HL-60/S4 treated with retinoic acid at 250 ng/mL for 4 days and 3 days (cell line): ENCODE data around the gene ACADL.

Experiments
- in situ Hi-C: fragments of 300-500 bp; cut with MboI; formaldehyde crosslinking; loops from 2 replicates; pipeline ENCODE4 v1.7.0; 2022; ENCODE audit warnings: low sequenced_read_pairs

Gene ACADL

GRCh38 chr2:210224941-210225672 is at the start of gene ACADL:
Gene ACADL, minus strand, starts transcription at chr2:210225447. Its CDS starts 184 bp downstream, at chr2:210225263.
- in situ Hi-C loops, result no loop called here

GRCh38 chr2:210271300-210271699 is 46.1 kb upstream of the ACADL start:
- in situ Hi-C loops, result no loop called here

- in situ Hi-C loops, result no loop called here
Measured at GRCh38 chr2:210269148-210269547, 43.9 kb upstream of the ACADL start.

- in situ Hi-C loops, result no loop called here
Measured at GRCh38 chr2:210268281-210268680, 43.0 kb upstream of the ACADL start.

- in situ Hi-C loops, result no loop called here
Measured at GRCh38 chr2:210267698-210268097, 42.5 kb upstream of the ACADL start.

GRCh38 chr2:210264282-210264681 is 39.0 kb upstream of the ACADL start:
- in situ Hi-C loops, result no loop called here

GRCh38 chr2:210263841-210264240 is 38.6 kb upstream of the ACADL start:
- in situ Hi-C loops, result no loop called here

- in situ Hi-C loops, result no loop called here
Measured at GRCh38 chr2:210262036-210262435, 36.8 kb upstream of the ACADL start.

GRCh38 chr2:210259687-210260086 is 34.4 kb upstream of the ACADL start:
- in situ Hi-C loops, result no loop called here

- in situ Hi-C loops, result no loop called here
Measured at GRCh38 chr2:210252699-210253606, 27.7 kb upstream of the ACADL start.

- in situ Hi-C loops, result no loop called here
Measured at GRCh38 chr2:210250622-210251021, 25.4 kb upstream of the ACADL start.

- in situ Hi-C loops, result no loop called here
Measured at GRCh38 chr2:210233487-210233886, 8.2 kb upstream of the ACADL start.

- in situ Hi-C loops, result no loop called here
Measured at GRCh38 chr2:210230984-210231383, 5.7 kb upstream of the ACADL start.

GRCh38 chr2:210230518-210230917 is 5.3 kb upstream of the ACADL start:
- in situ Hi-C loops, result no loop called here

GRCh38 chr2:210228586-210228985 is 3.3 kb upstream of the ACADL start:
- in situ Hi-C loops, result no loop called here

- in situ Hi-C loops, result no loop called here
Measured at GRCh38 chr2:210227290-210228088, 2.2 kb upstream of the ACADL start.

GRCh38 chr2:210226223-210226622 is 976 bp upstream of the ACADL start:
- in situ Hi-C loops, result no loop called here

- in situ Hi-C loops, result no loop called here
Measured at GRCh38 chr2:210224591-210224940, 681 bp downstream of the ACADL start.

- in situ Hi-C loops, result no loop called here
Measured at GRCh38 chr2:210215120-210215519, 10.1 kb downstream of the ACADL start.

GRCh38 chr2:210210185-210210584 is 15.1 kb downstream of the ACADL start:
- in situ Hi-C loops, result no loop called here

GRCh38 chr2:210207929-210208328 is 17.3 kb downstream of the ACADL start:
- in situ Hi-C loops, result no loop called here
